Testis (tissue), 2 donors: Measurements from ENCODE around the gene BCKDHB.

Source experiments
- CTCF ChIP-seq, 3 experiments: fragments of 450-650 bp in 2 of 3; fragments of 200-600 bp in 1 of 3; sonication (generic) in 1 of 3; IDR thresholded peaks; one replicate each; pipeline ENCODE4 v1.5.1; 2016 to 2019; ENCODE audit warnings: antibody characterized with exemption in 3 of 3, mild to moderate bottlenecking in 2 of 3, moderate library complexity in 1 of 3
- POLR2A ChIP-seq: fragments of 450-650 bp; IDR thresholded peaks from one replicate; pipeline ENCODE4 v1.6.1; 2017; ENCODE audit warnings: antibody characterized with exemption, mild to moderate bottlenecking, moderate library complexity

- no peak for TF ChIP-seq POLR2A
- no peak for TF ChIP-seq CTCF (IDR thresholded peaks at IDR 0.05)
Observed at GRCh38 chr6:80380566-80380965, 274.1 kb downstream of the BCKDHB start.
